ENCODE results near the gene ABCC6. TPM values are rescaled to one million over a fixed set of nuclear protein-coding genes. Genes with fewer than 3 reads are reported as not detected.
A peak's percentile ranks its signal among the peaks of the same experiment; 100 is the strongest.
"Not testable (repeated sequence)": the region's sequence is repeated elsewhere in the genome, so short reads cannot be mapped to it uniquely, and the experiment has no call there.

ABCC6 gene
- total RNA-seq, 1 donor = 2.6 TPM

DNA sequence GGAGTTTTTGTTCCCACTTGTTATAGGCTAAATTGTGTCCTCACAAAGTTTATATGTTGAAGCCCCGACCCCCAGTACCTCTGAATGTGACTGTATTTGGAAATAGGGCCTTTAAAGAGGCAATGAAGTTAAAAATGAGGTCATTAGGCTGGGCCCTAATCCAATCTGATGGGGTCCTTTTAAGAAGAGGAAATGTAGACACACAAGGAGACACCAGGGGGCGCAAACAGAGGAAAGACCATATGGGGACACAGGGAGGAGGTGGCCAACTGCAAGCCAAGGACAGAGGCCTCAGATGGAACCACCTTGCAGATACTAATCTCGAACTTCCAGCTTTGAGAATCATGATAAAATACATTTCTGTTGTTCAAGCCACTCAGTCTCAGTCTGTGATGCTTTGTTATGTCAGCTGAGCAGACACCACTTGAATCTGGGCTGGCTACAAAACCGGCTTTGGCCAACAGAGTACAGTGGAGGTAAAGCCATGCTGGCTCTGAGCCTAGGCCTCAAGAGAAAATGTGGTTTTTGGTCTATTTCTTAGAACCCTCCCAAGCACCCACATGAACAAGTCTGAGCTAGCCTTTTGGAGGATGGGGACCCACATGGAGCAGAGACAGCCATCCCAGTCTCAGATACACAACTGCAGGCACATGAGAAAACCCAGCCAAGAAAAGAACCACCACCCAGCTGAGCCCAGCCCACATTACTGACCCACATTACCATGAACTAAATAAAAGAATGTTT lies 20.7 kb downstream of the ABCC6 start:
- TF ChIP-seq, protein P1, sequence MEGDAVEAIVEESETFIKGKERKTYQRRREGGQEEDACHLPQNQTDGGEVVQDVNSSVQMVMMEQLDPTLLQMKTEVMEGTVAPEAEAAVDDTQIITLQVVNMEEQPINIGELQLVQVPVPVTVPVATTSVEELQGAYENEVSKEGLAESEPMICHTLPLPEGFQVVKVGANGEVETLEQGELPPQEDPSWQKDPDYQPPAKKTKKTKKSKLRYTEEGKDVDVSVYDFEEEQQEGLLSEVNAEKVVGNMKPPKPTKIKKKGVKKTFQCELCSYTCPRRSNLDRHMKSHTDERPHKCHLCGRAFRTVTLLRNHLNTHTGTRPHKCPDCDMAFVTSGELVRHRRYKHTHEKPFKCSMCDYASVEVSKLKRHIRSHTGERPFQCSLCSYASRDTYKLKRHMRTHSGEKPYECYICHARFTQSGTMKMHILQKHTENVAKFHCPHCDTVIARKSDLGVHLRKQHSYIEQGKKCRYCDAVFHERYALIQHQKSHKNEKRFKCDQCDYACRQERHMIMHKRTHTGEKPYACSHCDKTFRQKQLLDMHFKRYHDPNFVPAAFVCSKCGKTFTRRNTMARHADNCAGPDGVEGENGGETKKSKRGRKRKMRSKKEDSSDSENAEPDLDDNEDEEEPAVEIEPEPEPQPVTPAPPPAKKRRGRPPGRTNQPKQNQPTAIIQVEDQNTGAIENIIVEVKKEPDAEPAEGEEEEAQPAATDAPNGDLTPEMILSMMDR (IDR thresholded peaks at IDR 0.05; ENCODE audit: insufficient read depth, low read depth, low read length) = peak; percentile 41
- DNase-seq (ENCODE audit: low read depth) = peak; percentile 64

DNA sequence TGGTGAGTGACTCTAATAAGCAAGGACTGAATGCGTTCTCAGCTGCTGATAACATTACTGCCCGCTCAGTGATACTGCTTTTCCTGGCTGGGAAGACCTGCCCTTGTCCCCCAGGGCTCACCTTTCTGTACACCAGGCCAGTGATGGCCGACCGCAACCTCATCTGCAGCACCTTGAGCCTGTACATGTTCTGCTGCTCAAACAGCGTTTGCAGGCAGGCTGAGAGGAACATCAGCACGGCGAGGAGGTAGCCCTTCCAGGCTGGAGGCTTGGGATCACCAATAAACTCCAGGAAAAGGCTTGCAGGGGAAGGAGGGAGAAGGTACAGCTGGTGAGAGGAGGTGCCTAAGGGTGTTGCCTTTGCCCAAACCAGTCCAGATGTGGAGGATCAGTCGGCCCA lies 21.4 kb downstream of the ABCC6 start:
- DNase-seq (ENCODE audit: low read depth); H3K4me3 ChIP-seq (ENCODE audit: low read depth, low read length): not testable (repeated sequence)

More for the DNA sequence above, 20.7 kb downstream of the ABCC6 start:
- H3K4me3 ChIP-seq (ENCODE audit: low read depth, low read length) = not testable (repeated sequence)

DNA sequence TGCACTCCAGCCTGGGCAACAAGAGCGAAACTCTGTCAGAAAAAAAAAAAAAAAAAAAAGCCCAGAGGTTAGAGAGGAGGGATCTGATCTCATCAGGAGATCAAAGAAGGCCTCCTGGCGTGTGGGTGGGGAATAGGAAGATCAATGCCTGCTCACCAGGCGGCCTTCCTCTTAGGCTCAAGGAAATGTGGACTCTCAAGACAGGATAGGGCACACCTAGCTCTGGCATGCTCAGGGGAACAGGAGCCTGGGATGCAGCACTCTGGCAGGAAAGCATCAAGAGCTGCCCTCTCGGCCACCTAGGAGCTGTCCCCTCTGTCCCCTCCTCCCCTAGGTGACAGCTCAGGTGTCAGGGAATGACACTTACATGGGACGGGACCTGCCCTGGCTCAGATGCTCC lies 22.9 kb downstream of the ABCC6 start:
- DNase-seq (ENCODE audit: low read depth); H3K4me3 ChIP-seq (ENCODE audit: low read depth, low read length): not testable (repeated sequence)

DNA sequence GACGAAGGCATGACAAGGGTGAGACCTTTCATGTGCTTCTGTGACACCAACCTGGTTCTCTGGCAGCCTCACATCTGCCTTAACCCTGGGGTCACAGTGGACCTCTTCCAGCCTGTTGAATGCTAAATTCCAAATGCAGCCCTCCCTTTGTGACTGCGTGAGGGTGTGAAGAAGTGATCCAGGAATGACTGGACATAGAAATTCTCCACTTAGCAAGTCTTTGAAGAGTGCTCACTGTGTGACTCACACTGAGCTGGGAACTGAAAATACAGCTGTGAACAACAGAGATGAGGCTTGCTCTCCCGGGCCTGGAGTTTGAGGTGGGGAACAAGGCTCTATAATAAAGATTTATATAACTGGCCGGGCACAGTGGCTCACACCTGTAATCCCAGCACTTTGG lies 23.9 kb downstream of the ABCC6 start:
- DNase-seq (ENCODE audit: low read depth) = peak; percentile 31
- H3K4me3 ChIP-seq (ENCODE audit: low read depth, low read length) = not testable (repeated sequence)

DNA sequence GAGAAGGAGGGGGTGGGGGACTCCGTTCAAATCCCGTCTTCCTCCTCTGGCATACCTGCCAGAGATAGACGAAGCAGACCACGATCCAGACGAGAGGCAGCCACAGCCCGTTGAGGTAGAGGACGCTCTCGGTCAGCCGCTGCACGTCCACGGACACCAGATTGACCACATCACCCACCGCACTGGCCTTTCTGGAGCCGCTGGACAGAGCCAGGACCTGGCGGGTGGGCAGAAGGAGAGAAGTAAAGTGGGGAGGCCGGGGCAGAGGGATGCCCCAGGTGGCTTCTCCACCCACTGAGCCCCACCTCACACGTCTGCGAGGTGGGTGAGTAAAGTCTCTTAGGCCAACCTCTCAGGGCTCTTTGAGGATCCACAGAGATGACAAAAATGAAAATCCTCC lies 25.3 kb downstream of the ABCC6 start:
- H3K4me3 ChIP-seq (ENCODE audit: low read depth, low read length) = no peak overlapping the region
- TF ChIP-seq, protein P1 (IDR thresholded peaks at IDR 0.05; ENCODE audit: insufficient read depth, low read depth, low read length) = no peak
- DNase-seq (ENCODE audit: low read depth) = no peak

GRCh38 chr16:16197331-16197730 lies 26.0 kb downstream of the ABCC6 start:
- DNase-seq (ENCODE audit: low read depth) = no peak
- TF ChIP-seq, protein P1 (IDR thresholded peaks at IDR 0.05; ENCODE audit: insufficient read depth, low read depth, low read length) = no peak
- H3K4me3 ChIP-seq (ENCODE audit: low read depth, low read length) = no peak overlapping the region

DNA sequence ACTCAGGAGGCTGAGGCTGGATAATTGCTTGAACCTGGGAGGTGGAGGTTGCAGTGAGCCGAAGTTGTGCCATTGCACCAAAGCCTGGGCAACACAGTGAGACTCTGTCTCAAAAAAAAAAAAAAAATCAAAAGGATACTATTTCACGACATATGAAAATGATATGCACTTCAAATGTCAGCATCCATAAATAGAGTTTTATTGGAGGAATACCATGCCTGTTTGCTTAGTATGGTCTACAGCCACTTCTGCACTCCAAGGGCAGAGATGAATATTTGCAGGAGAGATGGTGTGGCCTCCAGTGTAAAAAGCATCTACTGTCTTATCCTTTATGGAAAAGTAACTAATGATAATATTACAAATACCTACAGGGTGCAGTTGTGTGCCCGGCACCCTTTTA lies 27.2 kb downstream of the ABCC6 start:
- no peak overlapping the region for H3K4me3 ChIP-seq (ENCODE audit: low read depth, low read length)
- DNase-seq (ENCODE audit: low read depth) = no peak
- TF ChIP-seq, protein P1 (IDR thresholded peaks at IDR 0.05; ENCODE audit: insufficient read depth, low read depth, low read length) = no peak

DNA sequence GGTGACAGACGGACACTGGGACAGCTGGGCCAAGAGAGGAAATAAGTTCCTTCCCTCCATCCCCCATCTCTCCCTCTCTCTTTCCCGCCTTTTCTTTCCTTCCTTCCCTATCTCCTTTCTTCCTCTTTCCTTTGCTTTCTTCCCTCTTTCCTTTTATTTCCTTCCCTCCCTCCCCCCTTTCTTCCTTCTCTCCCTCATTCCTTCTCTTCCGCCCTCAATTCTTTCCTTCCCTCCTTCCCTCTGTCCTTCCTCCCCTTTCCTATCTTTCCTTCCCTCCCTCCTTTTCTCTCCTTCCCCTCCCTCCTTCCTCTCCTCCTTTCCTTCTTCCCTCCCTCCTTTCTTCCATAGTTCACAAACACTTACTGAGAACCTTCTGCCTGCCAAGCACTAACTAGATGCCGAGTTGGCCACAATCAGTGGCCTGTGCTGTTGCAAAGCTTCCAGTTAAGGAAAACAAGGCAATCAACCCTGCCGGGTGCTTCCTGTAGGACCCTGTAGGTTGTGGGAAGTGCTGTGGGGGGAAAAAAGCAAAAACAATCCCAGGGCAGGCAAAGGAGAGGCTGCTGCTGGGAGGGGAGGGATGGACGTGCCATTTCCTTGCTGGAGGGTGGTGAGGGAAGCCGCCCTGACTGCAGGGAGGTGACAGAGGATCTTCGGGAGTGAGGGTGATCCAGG lies 31.7 kb downstream of the ABCC6 start:
- no peak overlapping the region for H3K4me3 ChIP-seq (ENCODE audit: low read depth, low read length)
- DNase-seq (ENCODE audit: low read depth) = no peak
- TF ChIP-seq, protein P1 (IDR thresholded peaks at IDR 0.05; ENCODE audit: insufficient read depth, low read depth, low read length) = no peak

GRCh38 chr16:16190966-16191365 lies 32.3 kb downstream of the ABCC6 start:
- DNase-seq (ENCODE audit: low read depth); H3K4me3 ChIP-seq (ENCODE audit: low read depth, low read length): not testable (repeated sequence)

All from fibroblast of villous mesenchyme (primary cell).